ENCODE measurements around the gene CALD1.

The CALD1 gene, protein sequence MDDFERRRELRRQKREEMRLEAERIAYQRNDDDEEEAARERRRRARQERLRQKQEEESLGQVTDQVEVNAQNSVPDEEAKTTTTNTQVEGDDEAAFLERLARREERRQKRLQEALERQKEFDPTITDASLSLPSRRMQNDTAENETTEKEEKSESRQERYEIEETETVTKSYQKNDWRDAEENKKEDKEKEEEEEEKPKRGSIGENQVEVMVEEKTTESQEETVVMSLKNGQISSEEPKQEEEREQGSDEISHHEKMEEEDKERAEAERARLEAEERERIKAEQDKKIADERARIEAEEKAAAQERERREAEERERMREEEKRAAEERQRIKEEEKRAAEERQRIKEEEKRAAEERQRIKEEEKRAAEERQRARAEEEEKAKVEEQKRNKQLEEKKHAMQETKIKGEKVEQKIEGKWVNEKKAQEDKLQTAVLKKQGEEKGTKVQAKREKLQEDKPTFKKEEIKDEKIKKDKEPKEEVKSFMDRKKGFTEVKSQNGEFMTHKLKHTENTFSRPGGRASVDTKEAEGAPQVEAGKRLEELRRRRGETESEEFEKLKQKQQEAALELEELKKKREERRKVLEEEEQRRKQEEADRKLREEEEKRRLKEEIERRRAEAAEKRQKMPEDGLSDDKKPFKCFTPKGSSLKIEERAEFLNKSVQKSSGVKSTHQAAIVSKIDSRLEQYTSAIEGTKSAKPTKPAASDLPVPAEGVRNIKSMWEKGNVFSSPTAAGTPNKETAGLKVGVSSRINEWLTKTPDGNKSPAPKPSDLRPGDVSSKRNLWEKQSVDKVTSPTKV

DNA sequence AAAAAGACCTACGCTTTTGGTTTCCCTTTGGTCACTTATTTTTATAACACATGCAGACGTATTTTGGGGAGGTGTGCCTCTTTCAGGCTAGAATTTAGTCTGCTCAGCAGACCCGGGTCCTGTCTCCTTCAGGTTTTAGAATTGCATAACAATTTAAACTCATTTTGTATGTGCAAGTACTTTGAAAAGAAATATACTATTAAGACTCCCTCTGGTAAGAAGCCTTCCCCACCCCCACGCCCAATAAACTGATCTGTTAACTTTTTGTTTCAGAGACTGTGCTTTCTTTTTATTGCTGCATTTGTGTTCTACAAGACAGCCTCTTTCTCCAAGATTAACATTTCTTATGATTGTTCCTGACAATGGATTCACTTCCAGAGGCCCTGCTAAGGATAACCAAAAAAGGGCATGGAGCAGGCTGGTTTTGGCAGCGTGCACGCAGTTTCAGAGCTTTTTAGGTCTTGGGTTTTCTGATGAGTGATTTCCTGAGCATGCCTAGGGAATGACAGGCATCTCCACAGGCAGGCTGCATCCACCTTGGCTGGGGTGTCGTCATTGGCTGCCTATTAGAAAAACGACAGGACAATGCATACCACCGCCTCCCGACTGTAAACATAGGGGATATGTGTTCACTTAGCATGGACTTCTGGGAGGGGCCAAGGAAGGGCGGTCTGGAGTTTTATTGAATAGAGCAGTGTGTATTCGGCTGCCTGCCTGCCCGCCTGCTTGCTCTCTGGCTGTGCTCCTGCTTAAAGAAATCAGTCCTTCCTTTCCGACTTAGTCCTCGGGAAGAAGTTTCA is at the start of gene CALD1:
CALD1 (plus strand) TSS at position 694 of the 800 bp plus-strand sequence. CDS start 88,100 bp downstream, outside the sequence.
- peak; percentile 35 for FAIRE-seq

DNA sequence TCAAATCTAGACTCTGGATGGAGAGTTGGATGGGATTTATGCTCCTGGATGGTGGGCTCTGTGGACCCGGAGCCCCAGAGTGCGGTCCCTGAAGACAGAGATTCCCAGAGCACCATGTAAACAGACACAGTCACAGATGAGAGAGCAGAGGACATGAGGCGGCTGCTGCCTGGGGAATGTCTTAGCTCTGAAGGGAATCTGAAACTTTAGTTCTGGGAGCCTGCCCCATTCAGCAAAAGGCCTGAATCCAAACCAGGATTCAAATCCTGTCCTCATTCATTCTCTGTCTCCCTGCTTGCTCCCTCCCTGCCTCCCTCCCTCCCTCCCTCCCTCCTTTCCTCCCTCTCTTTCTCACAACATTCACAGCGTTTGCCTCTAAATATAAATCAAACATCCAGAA is 49.5 kb upstream of the CALD1 start:
- FAIRE-seq: no peak

DNA sequence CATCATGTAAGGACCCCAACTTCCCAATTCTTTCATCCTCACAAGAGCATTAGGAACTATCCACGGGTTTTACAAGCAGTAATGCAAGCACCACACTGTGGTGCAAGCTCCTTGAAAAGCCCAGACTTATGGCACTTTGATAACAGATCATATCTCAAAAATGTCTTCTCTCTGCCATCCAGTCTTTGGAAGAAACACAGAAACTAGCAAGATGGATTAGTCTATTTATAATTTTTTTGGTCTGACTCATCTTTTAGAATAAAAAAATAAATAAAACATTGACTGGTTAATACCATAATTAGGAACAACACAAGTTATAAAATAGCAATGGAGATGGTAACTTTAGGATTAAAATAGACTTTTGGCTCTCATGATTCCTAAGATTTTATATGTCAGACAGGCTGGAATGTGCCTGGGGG is 49.0 kb upstream of the CALD1 start:
- FAIRE-seq: peak; percentile 87

DNA sequence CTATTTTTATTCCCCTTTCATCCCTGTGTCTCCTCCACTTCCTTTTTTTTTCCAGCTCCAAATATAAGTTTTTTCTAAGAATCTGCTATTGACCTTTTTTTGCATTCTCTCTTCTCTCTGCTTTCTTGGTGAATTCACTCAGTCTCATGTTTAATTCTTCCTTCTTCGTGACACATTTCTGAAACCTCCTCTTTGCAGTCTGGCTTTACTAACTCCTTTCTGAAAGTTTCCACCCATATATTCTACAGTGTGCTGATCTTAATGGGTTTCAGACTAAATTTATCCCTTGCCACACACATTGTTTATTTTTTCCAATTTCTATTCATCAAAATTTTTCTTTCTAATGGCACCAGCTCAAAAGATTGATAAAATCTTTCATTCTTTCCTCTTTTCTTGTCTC is 47.8 kb upstream of the CALD1 start:
- FAIRE-seq: no peak

DNA sequence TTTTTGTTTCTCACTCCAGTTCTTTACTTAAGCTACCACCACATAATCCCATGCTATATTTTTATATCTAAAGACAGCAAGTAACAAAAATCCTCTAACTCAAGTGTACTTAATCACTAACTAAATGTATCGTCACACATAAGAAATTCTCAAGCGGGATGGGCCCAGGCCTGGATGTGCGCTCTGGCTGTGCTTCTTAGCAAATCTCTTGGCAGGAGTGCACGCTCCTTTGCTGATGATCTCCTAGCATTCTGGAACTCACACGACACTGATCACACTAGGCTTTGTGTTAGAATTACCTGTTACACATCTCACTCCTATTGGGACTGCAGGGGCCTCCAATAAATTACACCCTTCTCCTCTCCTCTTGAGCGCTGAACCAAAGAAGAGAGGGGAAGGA is 46.7 kb upstream of the CALD1 start:
- no peak for FAIRE-seq

DNA sequence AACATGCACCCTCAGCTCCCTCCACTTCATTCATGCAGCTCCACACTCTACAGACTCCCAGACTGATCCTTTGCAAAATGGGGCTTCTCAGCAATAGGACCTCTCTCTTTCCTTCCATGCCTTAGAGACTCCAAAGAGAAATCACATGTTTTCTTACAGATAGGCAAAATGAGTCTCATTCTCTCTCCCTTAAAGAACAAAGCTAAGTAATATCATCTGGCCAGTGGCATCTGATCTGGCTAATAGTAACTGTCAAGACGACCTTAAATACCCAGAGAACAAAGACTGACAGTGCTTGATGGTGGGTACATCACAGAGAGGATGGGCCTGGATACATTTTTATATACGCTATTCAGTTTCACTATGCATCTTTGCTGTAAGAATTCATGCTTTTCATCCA is 43.1 kb upstream of the CALD1 start:
- no peak for FAIRE-seq

DNA sequence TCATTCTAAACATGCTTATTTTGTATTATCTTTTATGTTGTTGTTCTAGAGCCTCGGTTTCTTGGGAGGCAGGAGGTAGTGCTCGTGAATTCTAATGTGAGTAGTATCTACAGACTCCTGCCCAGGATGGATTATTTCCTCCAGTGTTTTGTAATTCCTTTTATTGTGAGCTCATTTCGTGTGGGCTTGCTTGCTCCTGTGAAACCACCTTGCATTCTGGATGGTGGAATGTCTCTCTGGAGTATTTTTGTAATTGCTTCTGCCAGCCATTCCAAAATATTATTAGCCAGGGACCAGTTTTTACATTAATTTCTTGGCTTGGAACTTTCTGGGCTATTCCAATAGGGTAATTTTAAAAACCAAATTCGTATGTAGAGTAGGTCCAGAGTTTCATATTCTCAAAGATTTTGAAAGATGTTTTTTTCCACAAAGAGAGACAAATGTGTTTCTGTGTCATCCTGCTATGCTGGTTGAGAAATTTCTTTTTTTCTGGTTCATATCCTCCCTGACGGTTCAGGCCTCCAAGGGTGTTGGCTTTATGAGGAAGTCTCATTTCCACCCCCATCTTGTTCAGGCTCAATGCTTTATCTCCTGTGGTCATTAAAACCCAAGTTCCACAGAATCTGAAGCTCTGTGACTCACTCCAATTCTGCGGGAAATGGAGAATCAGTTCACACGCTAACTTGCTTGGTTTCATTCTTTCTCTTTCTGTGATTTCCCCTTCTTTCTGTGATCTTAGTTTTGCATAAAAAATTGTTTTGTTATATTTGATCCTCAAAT is 41.7 kb upstream of the CALD1 start:
- no peak for FAIRE-seq

DNA sequence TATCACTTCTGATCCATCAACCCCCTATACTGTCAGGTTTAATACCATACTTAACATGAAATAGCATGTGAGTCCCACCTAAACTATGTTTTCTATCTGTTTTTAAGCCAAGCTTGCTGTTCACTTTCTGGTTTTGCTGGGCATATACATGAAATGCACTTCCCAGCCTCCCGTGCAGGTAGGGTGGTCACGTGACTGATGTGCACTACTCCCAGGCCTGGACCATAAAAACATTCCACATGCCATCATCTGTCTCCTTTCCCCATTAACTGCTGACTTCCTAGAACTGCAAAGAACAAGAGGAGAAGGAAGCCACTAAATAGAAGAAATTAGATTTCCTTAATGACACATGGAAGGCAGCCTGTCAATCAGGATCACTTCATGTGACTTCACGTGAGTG is 40.1 kb upstream of the CALD1 start:
- FAIRE-seq: no peak

DNA sequence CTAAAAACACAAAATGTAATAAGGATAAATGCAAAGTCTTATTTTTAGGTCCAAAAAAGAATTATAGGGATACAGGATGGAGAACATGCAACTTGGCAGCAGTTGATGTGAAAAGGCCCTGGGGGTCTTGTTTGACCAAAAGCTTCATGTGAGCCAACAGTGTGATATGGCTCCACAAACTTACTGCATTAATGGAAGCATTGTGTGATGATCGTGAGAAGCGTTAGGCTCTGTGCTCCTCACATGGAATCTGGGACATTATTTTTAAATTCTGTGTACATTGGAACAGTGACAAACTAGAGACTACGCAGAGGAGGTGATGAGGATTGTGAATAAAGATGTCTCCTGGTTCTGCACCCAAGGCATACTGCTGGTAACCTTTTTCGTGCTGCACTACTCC is 39.1 kb upstream of the CALD1 start:
- no peak for FAIRE-seq

DNA sequence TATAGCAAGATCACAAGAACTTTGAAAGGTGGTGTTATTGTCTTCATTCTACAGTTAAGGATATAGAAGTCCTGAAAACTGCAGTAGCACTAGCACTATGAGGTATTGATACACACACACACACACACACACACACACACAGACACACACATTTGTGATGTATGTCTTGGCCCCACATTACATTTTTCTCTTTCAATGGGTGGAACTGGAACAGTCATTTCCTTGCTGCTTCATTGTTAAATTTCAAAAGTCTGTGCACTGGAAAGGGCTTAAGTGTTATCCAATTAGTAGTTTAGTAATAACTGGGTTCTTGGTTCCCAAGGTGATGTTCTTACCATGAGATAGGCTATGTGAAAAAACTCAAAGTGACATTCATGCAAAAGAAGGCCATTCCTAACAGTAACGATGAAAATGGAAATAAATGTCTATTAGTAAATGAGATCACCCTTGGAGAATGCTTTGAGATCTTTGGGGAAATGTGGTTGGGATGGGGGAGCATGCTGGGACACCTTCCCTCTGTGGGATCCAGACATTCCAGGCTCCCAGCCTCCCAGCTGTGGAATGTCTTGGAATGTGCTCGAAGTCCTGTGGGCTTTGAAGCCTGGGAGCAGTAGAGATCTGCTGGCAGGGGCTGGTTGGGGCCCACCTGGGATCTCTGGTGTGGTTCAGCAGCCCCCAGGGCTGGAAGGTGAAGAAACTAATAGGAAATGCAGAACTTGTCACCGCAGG is 37.4 kb upstream of the CALD1 start:
- no peak for FAIRE-seq

DNA sequence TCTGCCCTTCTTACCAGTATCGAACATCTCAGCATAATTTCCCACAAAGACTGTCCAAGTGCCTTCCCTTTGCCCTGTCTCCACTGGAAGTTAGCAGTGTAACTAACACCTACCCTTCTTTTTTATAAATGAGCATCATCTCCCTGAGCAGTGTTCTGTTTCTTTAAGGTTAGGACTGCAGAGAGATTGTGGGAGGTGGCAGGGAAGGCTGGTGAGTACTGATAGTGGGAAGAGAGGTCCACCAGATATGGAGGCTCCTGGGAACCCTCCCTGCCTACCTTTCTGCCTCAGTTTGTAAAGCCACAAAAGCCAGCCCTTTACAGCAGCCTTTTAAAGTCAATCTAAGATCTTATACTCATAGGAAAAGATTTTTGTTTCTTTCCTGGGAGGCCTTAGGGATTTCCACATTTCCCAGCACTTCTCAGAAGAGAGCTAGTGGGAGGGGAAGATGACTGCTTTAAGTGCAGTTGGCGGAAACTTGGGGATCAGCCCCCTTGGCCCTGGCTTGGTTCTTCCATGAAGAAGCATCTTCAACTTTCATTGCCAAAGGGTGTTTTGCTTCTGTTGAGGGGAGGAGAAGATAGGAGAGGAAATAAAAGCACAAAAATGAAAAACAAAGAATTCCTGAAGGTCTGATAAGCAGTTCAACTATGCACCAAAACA is 36.6 kb upstream of the CALD1 start:
- no peak for FAIRE-seq

DNA sequence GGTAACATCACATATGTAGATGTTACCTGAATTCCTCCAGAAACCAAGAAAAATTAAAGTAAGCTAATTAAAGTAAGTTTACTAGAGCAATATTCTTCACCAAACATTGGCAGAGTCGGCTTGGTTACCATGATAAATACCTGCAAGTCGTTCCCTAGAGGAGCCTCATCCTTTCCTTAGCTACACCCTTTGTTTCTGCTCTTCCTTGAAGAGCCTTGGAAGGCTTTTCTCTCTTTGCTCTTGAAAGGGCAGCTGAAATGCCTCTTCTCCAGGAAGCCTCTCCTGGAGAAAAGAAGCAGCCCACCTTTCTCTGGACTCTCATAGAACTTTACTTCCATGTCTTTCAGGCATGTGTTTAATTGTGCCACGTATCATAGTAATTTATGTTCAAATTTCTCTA is 34.9 kb upstream of the CALD1 start:
- no peak for FAIRE-seq

DNA sequence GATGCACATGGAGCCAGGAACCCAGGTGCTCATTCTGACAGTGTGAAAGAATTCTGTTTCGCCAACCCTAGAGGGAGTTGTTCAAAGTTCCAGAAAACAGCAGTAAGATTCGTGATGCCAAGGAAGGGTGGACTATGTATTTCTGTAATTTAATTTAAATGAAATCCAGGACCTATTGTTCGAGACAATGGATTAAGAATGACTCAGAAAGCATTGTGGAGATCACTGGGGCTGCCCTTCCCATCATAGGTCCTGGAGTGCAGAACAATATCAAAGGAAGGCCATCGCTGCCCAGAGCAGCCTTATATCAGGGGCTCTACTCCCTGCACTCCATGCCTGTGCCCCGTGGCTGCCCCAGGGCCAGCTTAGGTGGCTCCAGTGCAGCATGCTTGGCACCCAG is 32.1 kb upstream of the CALD1 start:
- FAIRE-seq: no peak

DNA sequence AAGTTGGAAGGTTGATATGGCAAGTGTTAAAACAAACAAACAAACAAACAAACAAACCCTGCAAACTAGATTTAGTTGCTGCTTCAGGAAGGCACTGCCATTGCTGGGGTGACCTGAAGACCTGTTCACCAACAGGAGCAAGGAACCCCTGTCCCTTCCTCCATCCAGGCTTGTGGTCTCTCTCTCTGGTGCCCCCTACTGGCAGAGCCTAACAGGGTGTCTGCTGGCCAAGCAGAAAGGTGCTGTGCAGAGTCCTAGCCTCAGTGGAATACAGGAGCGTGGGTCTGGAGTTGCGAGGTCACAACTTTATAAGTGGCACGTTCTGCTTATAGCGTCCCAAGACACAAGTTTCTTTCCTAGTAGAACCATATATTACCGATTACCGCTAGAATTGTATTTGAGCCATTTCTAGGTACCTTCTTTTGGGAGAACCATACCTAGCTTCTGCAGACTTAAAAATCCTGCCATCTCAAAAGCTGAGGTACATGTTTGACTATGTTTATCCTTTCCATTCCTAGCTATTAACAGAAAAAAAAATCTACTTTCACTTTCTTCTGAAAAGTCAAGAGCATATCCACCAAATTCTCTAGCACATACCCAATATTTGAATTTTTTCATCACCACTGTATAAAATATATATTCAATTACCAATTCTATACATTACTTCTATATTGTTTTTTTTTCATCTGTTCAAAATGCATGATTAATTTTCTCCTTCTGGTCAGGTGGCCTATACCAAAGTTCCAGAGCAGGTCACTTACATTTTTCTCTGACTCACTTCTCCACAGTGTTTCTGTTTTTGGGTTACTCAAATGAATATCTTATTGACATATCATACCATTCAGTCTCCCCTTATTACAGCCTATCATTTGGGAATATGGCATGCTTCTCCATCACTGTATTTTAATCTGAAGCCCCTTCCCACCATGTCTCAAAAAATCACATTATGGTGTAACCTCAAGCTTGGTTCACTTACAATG is 29.1 kb upstream of the CALD1 start:
- FAIRE-seq: no peak

DNA sequence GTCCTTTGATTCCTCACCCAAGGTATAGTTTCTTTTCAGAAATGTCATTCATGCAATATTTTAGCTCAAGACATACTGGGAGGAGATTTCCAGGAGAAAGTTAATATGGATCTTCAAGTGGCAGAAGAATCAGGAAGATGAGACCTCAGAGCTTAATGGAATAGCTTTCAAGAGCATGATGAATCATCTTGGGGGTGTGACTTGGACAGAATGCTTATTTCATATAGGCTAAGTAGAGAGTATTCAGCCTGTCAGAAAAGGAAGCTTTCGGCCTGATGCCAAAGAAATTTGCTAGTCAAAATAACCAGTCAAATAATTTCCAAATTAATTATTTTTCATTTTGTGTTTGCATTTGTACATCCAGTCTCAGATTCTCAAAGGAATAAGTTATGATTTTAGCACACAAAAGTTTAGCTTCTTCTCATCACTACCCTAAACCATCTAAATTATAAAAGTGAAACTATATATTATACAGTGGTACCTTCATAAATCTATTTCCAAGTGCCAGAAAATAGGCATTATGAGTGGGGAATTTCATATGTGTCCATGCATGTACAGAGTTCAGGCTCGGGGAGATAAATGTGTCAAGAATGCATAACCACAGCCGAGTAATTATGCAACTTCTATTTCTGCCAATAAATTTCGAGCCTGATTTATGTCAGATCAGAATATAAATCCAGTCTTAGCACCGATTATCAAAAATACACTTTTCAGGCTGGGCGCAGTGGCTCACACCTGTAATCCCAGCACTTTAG is 27.3 kb upstream of the CALD1 start:
- no peak for FAIRE-seq

DNA sequence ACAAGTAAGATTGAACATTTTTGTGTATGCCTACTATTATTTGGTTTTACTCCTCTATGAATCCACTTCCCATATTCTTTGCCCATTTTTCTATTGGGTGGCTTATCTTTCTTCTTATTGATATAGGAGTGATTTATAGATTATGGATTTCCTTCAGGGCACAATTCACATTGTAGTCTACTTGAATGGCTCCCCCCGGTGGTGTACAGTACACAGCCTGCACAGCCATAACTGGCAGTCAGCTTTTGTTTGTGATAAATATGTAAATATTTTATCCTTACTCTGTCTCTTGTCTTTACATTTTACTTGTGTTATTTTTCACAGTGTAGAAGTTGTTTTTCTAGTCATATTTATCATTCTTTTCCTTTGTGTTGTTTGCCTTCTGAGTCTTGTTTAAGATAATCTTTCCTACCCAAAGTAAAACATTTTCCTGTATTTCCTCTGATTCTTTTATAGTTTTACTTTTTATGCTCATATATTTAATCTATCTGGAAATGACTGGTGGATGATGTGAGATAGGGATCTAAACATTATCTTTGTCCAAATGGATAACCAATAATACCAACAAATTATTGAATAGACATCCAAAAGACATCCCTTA is 23.9 kb upstream of the CALD1 start:
- FAIRE-seq: no peak

DNA sequence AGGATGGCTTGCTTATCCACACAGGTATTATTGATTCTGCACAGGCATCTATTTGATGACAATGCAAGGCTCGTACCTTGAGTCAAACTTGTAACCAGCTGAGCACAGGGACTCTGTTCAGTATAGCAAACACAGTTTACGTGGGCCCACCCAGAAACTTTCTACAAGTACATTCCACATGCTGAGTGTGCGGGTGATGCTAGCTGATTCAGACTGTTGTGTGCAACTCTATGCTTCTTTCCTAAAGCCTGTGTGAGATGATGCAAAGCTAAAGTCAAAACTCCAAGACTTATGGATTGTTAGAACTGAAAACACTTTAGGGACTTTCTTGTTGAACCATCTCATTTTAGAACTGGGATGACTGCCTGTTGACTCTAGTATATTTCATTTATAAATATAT is 21.5 kb upstream of the CALD1 start:
- no peak for FAIRE-seq

DNA sequence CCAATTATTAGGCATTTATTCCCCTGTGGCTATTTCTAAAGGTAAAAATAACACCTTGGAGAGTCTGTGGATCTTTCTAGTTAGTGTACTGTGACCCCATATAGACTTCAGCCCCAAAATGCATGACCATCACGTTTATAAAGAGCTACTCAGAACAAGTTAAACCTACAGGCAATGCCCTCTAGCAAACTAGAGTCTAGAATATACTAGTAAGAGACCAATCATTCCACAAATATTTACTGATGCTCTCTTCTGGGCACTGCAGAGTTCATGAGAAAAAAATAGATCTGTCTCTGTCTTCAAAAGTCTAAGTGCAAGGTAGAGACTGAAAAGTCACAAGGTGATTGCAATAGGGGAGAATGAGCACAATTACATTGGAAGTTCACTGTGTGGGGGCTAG is 20.5 kb upstream of the CALD1 start:
- FAIRE-seq: no peak

DNA sequence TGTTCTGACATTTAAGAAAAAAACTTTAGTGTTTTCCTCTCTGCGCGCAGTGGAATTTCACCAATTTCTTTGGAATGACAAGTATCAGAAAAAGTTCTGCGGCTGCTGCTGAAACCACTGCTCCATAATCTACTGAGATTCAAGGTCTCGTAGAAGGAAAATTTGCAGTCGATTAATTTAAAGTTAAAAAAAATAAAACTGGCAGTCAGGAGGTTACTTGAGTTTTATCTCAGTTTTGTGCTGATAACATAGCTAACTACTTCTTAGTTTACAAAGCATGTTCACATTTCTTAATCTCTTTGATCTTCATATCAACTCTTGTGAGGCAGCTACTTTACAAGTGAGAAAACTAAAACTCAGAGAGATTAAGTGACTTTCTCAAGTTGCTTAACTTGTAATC is 18.2 kb upstream of the CALD1 start:
- FAIRE-seq: no peak
